CD4-positive, alpha-beta T cell treated with Interleukin-2 at 100 ng/mL for 4 hours (primary cell): ENCODE data around the gene DEFB131B.
"Not testable (repeated sequence)": the region's sequence is repeated elsewhere in the genome, so short reads cannot be mapped to it uniquely, and the experiment has no call there.

Source experiments
- DNase-seq: peaks from one replicate; pipeline ENCODE4 v3.0.0-alpha.2; 2020; ENCODE audit warnings: low spot score

DEFB131B gene, protein sequence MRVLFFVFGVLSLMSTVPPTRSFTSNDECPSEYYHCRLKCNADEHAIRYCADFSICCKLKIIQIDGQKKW

DNA sequence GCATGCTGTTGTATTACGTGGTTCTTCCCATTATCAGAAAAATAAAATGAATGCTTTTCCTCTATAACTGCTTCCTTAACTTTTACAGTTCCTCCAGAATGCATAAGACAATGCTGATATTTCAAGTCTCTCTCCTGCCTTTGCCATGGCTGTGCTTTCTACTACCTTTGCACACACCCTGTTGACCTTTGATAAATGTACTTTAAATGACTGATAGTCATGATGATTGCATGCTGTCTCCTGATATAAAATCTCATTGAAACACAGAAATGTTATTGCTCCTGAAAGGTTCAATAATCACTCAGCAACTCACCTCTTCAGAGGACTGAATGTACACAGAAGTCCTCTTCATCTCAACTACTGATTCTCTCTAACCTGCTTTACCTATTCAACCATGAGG lies at the start of gene DEFB131B:
DEFB131B (plus strand) TSS at position 395 of the 400 bp plus-strand sequence; CDS start at position 395, 0 bp downstream.
- not testable (repeated sequence) for DNase-seq

DNA sequence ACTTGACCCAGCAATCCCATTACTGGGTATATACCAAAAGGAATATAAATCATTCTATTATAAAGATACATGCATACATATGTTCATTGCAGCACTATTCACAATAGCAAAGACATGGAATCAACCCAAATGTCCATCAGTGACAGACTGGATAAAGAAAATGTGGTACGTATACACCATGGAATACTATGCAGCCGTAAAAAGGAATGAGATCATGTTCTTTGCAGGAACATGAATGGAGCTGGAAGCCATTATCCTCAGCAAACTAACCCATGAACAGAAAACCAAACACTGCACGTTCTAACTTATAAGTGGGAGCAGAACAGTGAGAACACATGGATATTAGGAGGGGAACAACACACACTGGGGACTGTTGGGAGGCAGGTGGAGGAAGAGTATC lies 49.0 kb upstream of the DEFB131B start:
- not testable (repeated sequence) for DNase-seq

DNA sequence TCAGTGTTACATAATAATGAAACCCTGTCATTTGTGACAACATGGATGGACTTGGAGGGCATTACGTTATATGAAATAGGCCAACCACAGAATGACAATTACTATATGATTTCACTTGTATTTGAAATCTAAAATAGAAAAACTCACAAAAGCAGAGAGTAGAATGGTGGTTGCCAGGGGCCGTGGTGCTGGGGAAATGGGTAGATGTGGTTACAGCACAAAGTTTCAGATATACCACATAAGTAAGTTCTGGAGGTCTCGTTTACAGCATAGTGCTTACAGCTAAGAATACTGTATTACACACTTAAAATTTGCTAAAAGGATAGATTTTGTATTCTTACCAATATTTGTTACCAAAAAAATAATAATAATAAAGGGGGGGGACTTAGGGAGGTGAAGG lies 48.6 kb upstream of the DEFB131B start:
- DNase-seq = not testable (repeated sequence)

DNA sequence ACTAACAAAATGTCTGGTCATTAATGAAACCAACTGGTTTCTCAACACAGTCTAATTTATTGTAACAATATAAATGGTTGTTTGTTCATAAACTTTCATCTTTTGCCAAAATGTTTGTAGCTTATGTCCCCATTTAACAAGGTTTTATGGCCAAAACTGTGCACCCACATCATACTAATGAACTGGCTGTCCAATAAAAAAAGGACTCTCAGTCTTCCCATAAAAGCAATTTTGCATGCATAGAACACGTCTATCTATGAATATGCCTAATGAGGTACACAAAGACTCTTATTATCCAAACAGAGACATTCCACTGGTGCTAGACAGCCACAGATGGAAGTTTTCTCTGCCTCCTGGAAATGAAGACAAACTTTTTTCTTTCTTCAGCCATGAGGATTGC lies 45.4 kb upstream of the DEFB131B start, which contains the start of gene DEFB108B:
DEFB108B (plus strand) TSS at position 390 of the 400 bp plus-strand sequence; CDS start at position 390, 0 bp downstream.
- not testable (repeated sequence) for DNase-seq

DNA sequence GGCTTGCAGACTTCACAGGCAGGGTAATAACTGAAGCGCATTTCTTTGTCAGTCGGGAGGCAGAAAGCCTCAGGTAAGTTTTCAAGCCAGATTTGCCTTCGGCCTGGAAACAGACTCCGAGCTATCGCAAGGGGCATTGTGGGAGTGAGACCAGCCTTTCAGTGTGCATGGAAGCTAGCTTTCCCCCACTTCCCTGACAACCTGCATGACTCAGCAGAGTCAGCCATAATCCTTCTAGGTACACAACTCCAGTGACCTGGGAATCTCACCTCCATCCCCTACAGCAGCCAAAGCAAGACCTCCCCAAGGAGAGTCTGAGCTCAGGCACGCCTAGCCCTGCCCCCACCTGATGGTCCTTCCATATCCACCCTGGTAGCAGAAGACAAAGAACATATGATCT lies 35.5 kb upstream of the DEFB131B start:
- DNase-seq = not testable (repeated sequence)

DNA sequence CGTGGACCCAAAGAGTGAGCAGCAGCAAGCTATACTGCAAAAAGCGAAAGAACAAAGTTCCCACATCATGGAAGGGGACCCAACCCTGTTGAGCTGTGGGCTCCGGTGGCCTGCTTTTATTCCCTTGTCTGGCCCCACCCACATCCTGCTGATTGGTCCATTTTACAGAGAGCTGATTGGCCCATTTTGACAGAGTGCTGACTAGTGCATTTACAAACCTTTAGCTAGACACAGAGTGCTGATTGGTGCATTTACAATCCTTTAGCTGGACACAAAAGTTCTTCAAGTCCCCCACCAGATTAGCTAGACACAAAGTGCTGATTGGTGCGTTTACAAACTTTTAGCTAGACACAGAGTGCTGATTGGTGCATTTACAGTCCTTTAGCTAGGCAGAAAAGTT lies 34.9 kb upstream of the DEFB131B start:
- not testable (repeated sequence) for DNase-seq

DNA sequence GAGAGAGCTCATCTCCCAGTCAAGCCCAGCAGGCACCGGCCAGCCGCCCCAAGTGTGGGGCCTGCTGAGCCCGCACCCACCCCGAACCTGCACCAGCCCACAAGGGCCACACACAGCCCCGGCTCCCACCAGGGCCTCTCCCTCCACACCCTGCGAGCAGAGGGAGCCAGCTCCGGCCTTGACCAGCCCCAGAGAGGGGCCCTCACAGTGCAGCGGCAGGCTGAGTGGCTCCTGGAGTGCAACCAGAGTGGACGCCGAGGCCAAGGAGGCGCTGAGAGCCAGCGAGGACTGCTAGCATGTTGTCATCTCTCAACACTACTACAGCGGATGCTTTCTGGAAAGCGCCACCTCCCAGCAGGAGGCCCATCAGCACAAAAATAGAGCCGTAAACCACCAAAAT lies 34.4 kb upstream of the DEFB131B start:
- no peak for DNase-seq

DNA sequence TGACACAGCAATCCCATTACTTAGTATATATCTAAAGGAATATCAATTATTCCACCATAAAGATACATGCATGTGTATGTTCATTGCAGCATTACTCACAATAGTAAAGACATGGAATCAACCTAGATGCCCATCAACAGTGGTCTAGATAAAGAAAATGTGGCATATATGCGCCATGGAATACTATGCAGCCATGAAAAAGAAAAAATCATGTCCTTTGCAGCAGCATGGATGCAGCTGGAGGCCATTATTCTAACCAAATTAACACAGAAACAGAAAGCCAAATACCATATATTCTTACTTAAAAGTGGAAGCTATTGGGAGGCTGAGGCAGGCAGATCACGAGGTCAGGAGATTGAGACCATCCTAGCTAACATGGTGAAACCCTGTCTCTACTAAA lies 24.4 kb upstream of the DEFB131B start:
- DNase-seq = not testable (repeated sequence)

DNA sequence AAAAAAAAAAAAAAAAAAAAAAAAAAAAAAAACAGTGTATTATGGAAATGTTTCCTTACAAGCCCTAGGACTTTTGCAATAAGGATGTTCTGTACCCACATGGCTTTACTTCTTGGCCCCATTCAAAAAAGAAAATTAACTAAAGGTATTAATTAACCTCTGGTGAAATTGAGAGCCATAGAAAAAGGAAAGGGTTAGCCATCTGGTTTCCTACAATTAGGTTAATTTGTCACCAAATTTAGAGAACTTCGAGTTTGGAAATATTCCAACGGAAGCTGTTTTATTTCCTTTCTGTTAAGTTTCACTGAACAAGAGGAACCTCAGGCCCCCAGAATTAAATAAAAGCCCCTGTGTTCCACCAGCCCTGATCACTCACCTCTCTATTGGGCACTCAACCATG lies 22.4 kb upstream of the DEFB131B start:
- DNase-seq = not testable (repeated sequence)

DNA sequence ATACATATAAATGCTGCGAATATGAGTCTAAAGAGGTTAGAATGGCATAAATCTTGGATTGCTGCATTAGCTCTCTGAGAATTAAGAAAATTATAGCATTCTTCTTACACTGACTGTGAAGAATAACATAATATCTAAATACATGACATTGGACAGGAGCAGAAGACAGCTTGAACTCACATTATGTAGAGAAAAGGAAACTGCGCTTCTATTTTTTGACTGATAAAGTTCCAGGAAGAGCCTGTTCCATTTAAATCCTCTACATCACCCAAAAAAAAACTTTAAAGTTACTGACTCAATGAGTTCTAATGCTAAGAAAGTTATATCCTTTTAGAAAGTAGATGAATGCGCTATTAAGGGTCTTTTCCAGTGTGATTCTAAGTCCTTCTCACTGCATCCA lies 17.4 kb upstream of the DEFB131B start:
- DNase-seq = not testable (repeated sequence)

DNA sequence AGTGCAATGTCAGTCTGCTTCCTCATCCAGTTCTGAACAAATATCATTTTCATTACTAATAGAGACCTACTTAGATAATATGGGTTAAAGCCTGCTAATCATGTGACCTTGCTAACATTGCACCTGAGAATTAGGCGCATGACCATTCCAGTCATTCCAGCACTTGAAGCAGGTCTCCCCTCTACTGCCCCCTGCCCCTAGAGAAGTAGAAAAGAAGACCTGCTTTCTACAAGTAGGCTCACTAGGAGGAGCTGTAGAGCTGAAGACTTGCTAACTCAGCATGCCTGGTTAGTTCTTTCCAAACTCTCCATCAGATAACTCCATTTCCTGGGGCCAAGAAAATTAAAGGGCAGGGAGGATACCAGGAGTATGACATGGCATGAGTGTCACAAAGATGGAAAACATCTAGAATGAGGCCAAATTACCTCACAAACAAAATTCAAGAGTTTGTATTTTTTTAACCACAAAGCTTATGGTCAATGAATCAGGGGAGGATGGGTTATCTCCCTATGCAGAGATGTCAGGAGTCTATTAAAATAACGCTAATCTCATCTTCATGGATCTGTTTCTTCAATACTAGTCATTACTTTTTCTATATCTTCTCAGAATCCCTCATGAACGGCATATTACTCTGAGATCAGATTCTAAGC lies 14.2 kb upstream of the DEFB131B start:
- peak; percentile 27 for DNase-seq

DNA sequence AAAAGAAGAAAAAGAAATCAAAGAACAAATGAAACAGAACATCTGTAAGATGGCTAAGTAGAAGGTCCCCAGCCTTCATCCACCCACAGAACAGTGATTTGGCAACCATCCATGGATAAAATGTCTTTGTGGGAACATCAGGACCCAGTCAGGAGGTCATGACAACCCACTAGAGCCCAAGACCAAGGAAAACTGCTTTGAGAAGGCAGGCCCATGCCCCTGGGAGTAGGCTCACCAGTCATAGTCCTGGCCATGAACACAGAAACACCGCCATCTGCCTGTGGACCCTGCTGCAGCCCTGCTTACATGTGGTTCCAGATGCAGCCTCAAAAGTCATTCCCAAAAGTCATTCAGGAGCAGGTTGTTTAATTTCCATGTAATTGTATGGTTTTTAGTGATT lies 11.0 kb upstream of the DEFB131B start:
- not testable (repeated sequence) for DNase-seq

DNA sequence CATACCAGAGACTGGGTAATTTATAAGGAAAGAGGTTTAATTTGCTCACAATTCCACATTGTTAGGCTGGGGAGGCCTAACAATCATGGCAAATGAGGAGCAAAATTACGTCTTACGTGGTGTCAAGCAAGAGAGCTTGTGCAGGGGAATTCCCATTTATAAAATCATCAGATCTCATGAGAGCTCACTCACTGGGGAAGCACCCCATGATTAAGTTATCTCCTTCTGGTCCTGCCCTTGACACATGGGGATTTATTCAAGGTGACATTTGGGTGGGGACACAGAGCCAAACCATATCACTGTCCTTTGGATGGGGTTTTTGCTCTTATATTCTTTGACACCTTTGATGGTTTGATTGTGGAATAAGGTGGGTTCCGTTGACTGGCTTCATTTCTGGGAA lies 8.3 kb upstream of the DEFB131B start:
- DNase-seq = not testable (repeated sequence)

DNA sequence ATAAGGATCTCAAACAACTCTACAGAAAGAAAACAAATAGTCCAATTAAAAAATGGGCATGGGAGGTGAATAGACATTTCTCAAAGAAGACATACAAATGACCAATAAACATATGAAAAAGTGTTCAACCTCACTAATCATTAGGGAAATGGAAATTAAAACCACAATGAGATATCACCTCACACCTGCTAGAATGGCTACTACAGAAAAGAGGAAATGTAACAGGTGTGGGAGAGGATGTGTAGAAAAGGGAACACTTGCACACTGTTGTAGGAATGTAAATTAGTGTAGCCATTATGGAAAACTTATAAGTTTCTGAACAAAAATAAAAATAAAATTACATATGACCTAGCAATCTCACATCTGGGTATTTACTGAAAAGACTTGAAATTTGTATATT lies 7.6 kb upstream of the DEFB131B start:
- not testable (repeated sequence) for DNase-seq

DNA sequence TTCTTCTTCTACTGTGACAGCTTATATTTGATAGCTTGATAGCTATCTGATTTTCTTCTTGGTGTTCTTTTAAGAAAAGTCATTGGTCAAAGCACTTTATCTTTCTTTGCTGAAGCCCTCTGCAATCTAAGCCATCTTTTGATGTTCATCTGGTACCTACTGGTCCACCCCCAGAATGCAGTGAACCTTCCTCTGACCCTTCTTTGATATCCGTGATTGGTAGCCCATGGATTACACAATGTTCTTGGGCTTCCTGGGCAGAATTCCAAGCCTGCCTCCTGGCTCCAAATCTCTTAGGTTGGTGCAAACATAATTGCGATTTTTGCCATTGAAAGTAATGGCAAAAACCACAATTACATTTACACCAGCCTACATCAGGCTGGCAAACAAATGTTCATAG lies 2.0 kb upstream of the DEFB131B start:
- not testable (repeated sequence) for DNase-seq

DNA sequence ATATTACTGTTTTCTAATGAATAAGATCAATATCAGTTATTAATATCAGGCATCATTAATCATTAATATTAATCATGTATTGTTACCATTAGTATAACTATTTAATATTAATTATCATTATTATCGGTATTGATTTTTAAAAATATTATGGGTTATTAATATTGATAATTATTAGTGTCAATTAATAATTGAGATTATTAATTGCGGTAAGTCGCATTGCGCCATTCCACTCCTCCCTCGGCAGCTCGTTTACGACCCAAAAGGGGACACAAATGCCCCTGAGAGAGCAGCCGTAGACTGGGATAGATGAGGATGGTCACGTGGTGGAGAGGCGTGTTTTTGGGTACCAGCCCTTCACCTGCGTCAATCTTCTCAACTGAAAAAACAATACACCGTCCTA lies 7.6 kb downstream of the DEFB131B start:
- DNase-seq = not testable (repeated sequence)

DNA sequence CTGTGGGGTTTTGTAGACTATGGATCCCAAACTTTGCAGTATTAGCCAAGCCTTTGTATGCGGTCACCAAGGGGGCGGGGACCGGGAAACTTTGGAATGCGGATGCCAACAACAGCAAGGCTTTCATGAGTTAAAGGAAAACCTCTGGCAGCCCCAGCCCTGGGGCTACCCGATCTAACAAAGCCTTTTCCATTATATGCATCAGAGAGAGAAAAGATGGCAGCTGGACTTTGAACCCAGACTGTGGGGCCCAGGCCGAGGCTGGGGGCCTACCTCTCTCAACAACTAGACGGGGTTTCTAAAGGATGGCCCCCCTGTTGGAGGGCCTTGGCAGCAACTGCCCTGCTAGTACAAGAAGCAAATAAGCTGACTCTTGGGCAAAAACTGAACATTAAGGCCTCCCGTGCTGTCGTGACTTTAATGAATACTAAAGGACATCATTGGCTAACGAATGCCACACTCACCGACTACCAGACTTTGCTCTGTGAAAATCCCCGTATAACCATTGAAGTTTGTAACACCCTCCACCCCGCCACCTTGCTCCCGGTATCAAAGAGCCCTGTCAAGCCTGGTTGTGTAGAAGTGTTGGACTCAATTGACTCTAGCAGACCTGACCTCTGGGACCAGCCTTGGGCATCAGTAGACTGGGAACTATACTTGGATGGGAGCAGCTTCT lies 10.2 kb downstream of the DEFB131B start:
- not testable (repeated sequence) for DNase-seq

DNA sequence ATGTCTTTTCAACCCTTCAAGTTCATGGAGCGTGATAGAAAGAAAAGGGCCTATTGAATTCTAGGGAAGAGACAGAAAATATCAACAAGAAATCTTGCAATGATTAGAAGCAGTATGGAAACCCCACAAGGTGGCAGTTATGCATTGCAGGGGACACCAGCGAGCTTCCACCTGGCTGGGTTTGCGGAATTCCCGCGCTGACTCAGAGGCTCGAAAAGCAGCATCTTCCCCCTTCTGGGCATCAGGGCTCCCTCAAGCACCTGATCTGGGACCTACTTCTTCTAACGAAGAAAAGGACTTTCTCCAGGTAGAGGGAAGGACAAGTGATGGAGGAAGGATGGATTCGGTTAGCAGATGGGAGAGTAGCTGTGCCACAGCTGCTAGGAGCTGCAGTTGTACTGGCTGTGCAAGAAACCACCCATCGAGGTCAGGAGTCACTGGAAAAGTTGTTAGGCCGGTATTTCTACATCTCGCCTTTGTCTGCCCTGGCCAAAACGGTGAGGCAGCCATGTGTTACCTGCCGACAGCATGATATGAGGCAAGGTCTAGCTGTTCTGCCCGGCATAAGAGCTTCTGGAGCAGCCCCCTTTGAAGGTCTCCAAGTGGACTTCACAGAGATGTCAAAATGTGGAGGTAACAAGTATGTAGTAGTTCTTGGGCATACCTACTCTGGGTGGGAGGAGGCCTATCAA lies 11.1 kb downstream of the DEFB131B start:
- DNase-seq = not testable (repeated sequence)

DNA sequence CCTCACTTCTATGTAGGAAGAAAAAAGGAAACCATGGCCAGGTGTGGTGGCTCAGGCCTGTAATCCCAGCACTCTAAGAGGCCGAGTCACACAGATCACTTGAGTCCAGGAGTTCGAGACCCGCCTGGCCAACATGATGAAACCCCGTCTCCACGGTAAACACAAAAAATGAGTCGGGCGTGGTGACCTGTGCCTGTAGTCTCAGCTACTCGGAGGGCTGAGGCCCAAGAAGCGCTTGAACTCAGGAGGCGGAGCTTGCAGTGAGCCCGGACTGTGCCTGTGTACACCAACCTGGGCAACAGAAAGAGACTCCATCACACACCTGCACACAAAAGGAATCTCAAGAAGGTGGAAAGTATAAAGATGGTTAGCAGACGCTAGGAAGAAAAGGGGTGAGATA lies 17.7 kb downstream of the DEFB131B start:
- DNase-seq = no peak

DNA sequence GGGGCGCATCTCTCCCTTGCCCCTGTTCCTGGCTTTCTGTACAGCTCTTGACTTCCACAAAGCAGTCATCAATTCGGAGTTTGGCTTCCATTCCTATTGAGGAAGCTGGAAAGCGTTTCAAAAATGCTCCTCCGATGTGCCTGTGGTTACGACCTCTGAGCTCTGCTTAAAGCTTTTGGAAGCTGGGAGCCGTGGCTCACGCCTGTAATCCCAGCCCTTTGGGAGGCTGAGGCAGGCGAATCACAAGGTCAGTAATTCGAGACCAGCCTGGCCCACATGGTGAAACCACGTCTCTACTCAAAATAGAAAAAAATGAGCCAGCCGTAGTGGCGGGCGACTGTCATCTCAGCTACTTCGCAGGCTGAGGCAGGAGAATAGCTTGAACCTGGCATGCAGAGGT lies 22.9 kb downstream of the DEFB131B start:
- not testable (repeated sequence) for DNase-seq

DNA sequence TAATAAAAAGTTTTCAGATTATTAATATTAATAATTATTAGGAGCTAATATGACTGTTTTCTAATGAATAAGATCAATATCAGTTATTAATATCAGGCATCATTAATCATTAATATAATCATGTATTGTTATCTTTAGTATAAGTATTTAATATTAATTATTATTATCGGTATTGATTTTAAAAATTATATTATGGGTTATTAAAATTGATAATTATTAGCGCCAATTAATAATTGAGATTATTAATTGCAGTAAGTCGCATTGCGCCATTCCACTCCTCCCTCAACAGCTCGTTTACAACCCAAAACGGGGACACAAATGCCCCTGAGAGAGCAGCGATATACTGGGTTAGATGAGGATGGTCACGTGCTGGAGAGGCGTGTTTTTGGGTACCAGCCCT lies 30.0 kb downstream of the DEFB131B start:
- DNase-seq = no peak

DNA sequence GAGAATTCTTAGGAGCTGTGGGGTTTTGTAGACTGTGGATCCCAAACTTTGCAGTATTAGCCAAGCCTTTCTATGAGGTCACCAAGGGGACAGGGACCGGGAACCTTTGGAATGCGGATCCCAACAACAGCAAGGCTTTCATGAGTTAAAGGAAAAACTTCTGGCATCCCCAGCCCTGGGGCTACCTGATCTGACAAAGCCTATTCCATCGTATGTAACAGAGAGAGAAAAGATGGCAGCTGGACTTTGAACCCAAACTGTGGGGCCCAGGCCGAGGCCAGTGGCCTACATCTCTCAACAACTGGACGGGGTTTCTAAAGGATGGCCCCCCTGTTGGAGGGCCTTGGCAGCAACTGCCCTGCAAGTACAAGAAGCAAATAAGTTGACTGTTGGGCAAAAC lies 32.5 kb downstream of the DEFB131B start:
- DNase-seq = not testable (repeated sequence)
